CD4-positive, alpha-beta memory T cell (primary cell): ENCODE results near the gene KCNIP4. TPM values are rescaled to one million over a fixed set of nuclear protein-coding genes. Genes with fewer than 3 reads are reported as not detected.

Source experiments
- CTCF ChIA-PET: fragments of 350-600 bp; sonication (Branson Sonifier 250); formaldehyde crosslinking; loops from one replicate; lab custom pipeline; 2021; ENCODE audit warnings: inconsistent platforms; ENCODE audit not compliant: partially characterized antibody; lab: Charles Lee
- POLR2A ChIA-PET: fragments of 350-600 bp; sonication (Branson Sonifier 250); formaldehyde crosslinking; loops from one replicate; lab custom pipeline; 2021; ENCODE audit not compliant: partially characterized antibody; lab: Charles Lee
- DNase-seq, 5 donors: peaks; one replicate each; pipeline versions ENCODE4 v3.0.0 to v3.0.0-alpha.2; 2020 to 2022; ENCODE audit warnings: mixed read lengths in 1 of 5
- H3K27ac ChIP-seq: one replicate; pipeline ENCODE4 v1.7.0; 2013; ENCODE audit warnings: low read depth, low read length
- H3K27me3 ChIP-seq: 2 replicates; pipeline ENCODE4 v1.7.0; 2013; ENCODE audit warnings: mild to moderate bottlenecking, low read length, moderate library complexity; ENCODE audit not compliant: insufficient read depth
- H3K36me3 ChIP-seq: 2 replicates; pipeline ENCODE4 v1.7.0; 2013; ENCODE audit warnings: mild to moderate bottlenecking, low read length, moderate library complexity; ENCODE audit not compliant: insufficient read depth
- H3K4me1 ChIP-seq: 2 replicates; pipeline ENCODE4 v1.7.0; 2013; ENCODE audit warnings: mild to moderate bottlenecking, low read length, moderate library complexity; ENCODE audit not compliant: insufficient read depth
- H3K4me3 ChIP-seq, 2 donors: one replicate each; pipeline ENCODE4 v1.7.0; 2013; ENCODE audit warnings: low read length in 2 of 2, mild to moderate bottlenecking in 1 of 2
- H3K9me3 ChIP-seq, 2 donors: one replicate each; pipeline ENCODE4 v1.7.0; 2013; ENCODE audit warnings: low read length in 2 of 2, control low read depth in 1 of 2; ENCODE audit not compliant: control insufficient read depth in 1 of 2
- H3K27ac Mint-ChIP-seq, 7 donors: one replicate each; pipeline ENCODE4 v1.8.0; 2020 to 2021; ENCODE audit warnings: mixed read lengths in 7 of 7, mild to moderate bottlenecking in 6 of 7, inconsistent platforms in 3 of 7, moderate library complexity in 3 of 7
- H3K27me3 Mint-ChIP-seq, 2 donors: one replicate each; pipeline ENCODE4 v1.8.0; 2020 to 2021; ENCODE audit warnings: mixed read lengths in 2 of 2
- H3K36me3 Mint-ChIP-seq, 2 donors: one replicate each; pipeline ENCODE4 v1.8.0; 2020 to 2021; ENCODE audit warnings: mixed read lengths in 2 of 2, inconsistent platforms in 1 of 2, mild to moderate bottlenecking in 1 of 2
- H3K4me1 Mint-ChIP-seq, 4 donors: one replicate each; pipeline ENCODE4 v1.8.0; 2020 to 2021; ENCODE audit warnings: mixed read lengths in 4 of 4, mild to moderate bottlenecking in 1 of 4
- H3K4me3 Mint-ChIP-seq, 8 donors: one replicate each; pipeline ENCODE4 v1.8.0; 2020 to 2021; ENCODE audit warnings: mixed read lengths in 8 of 8, mild to moderate bottlenecking in 7 of 8, moderate library complexity in 6 of 8, inconsistent platforms in 3 of 8
- H3K9me3 Mint-ChIP-seq, 8 donors: one replicate each; pipeline ENCODE4 v1.8.0; 2020 to 2021; ENCODE audit warnings: mixed read lengths in 8 of 8, mild to moderate bottlenecking in 5 of 8, inconsistent platforms in 3 of 8, moderate library complexity in 1 of 8
- intact Hi-C: fragments of 100-400 bp; cut with micrococcal nuclease; formaldehyde crosslinking; loops from one replicate; pipeline ENCODE4 v1.15.1; 2023
- polyA plus RNA-seq, 2 donors: library from polyadenylated mRNA; unstranded; fragments of 300-500 nt; fragmentation: Illumina TruSeq; gene quantifications; one replicate each; pipeline ENCODE4 v1.2.3, GENCODE V29; 2021
- total RNA-seq, 2 experiments: library from RNA; stranded (reverse); gene quantifications; one replicate each; pipeline ENCODE4 v1.2.3, GENCODE V29; 2021

KCNIP4 gene
- total and polyA plus RNA-seq, 4 experiments from 2014 or later = 0.11 to 0.26 TPM; not detected in 2

GRCh38 chr4:21290562-21290961, 658.0 kb downstream of the KCNIP4 start:
- H3K27ac ChIP-seq = no peak overlapping the region
- ChIA-PET CTCF (no interaction called here), POLR2A (no interaction called here)
- H3K4me1 ChIP-seq = no peaks in the 10 kb centered on the region
- H3K4me1 Mint-ChIP-seq = peaks cover 0 to 5% (median 3%) of the 10 kb centered on the region in 4 donors
- no peaks in the 10 kb centered on the region for H3K9me3 ChIP-seq
- peaks cover 0 to 8% (median 3%) of the 10 kb centered on the region in 8 donors for H3K9me3 Mint-ChIP-seq
- intact Hi-C loops = no loop called here
- H3K4me3 ChIP-seq = no peak overlapping the region
- H3K27me3 Mint-ChIP-seq = no peaks in the 10 kb centered on the region
- no peak overlapping the region for H3K4me3 Mint-ChIP-seq
- no peaks in the 10 kb centered on the region for H3K36me3 Mint-ChIP-seq
- no peak overlapping the region for H3K27ac Mint-ChIP-seq
- H3K27me3 ChIP-seq = no peaks in the 10 kb centered on the region
- no peak for DNase-seq
- no peaks in the 10 kb centered on the region for H3K36me3 ChIP-seq

- no peak overlapping the region for H3K4me3 Mint-ChIP-seq
- Histone ChIP-seq H3K9me3 (no peaks in the 10 kb centered on the region), H3K27me3 (no peaks in the 10 kb centered on the region), H3K27ac (no peak overlapping the region), H3K36me3 (no peaks in the 10 kb centered on the region), H3K4me3 (no peak overlapping the region), H3K4me1 (no peaks in the 10 kb centered on the region)
- ChIA-PET CTCF (no interaction called here), POLR2A (no interaction called here)
- no peaks in the 10 kb centered on the region for H3K4me1 Mint-ChIP-seq
- H3K9me3 Mint-ChIP-seq = peaks cover 0 to 9% (median under 1%) of the 10 kb centered on the region in 8 donors
- intact Hi-C loops = no loop called here
- DNase-seq = no peak
- no peaks in the 10 kb centered on the region for H3K36me3 Mint-ChIP-seq
- no peak overlapping the region for H3K27ac Mint-ChIP-seq
- no peaks in the 10 kb centered on the region for H3K27me3 Mint-ChIP-seq
Observed at GRCh38 chr4:21276046-21276445, 672.5 kb downstream of the KCNIP4 start.

GRCh38 chr4:21271439-21272052, 677.0 kb downstream of the KCNIP4 start:
- DNase-seq = no peak
- Mint-ChIP-seq H3K4me1 (no peaks in the 10 kb centered on the region), H3K36me3 (no peaks in the 10 kb centered on the region), H3K27ac (no peak overlapping the region), H3K27me3 (no peaks in the 10 kb centered on the region), H3K4me3 (no peak overlapping the region), H3K9me3 (peaks cover 0 to 6% (median 0%) of the 10 kb centered on the region in 8 donors)
- H3K9me3 ChIP-seq = no peaks in the 10 kb centered on the region
- no peak overlapping the region for H3K4me3 ChIP-seq
- intact Hi-C loops = no loop called here
- H3K36me3 ChIP-seq = no peaks in the 10 kb centered on the region
- H3K27ac ChIP-seq = no peak overlapping the region
- ChIA-PET POLR2A (no interaction called here), CTCF (no interaction called here)
- H3K27me3 ChIP-seq = no peaks in the 10 kb centered on the region
- H3K4me1 ChIP-seq = no peaks in the 10 kb centered on the region

GRCh38 chr4:21248331-21248730, 700.2 kb downstream of the KCNIP4 start:
- Histone ChIP-seq H3K9me3 (no peaks in the 10 kb centered on the region), H3K27me3 (no peaks in the 10 kb centered on the region), H3K4me3 (no peak overlapping the region), H3K4me1 (no peaks in the 10 kb centered on the region), H3K27ac (no peak overlapping the region), H3K36me3 (no peaks in the 10 kb centered on the region)
- ChIA-PET POLR2A (no interaction called here), CTCF (no interaction called here)
- DNase-seq = no peak
- Mint-ChIP-seq H3K27me3 (no peaks in the 10 kb centered on the region), H3K4me1 (no peaks in the 10 kb centered on the region), H3K27ac (no peak overlapping the region), H3K4me3 (no peak overlapping the region), H3K36me3 (no peaks in the 10 kb centered on the region), H3K9me3 (peaks cover 0 to 11% (median 3%) of the 10 kb centered on the region in 8 donors)
- intact Hi-C loops = no loop called here

GRCh38 chr4:21242163-21242562, 706.4 kb downstream of the KCNIP4 start:
- H3K27ac Mint-ChIP-seq = no peak overlapping the region
- POLR2A ChIA-PET = no interaction called here
- Histone ChIP-seq H3K4me1 (no peaks in the 10 kb centered on the region), H3K36me3 (no peaks in the 10 kb centered on the region), H3K9me3 (no peaks in the 10 kb centered on the region), H3K27me3 (no peaks in the 10 kb centered on the region), H3K27ac (no peak overlapping the region), H3K4me3 (no peak overlapping the region)
- no peaks in the 10 kb centered on the region for H3K4me1 Mint-ChIP-seq
- CTCF ChIA-PET = no interaction called here
- H3K27me3 Mint-ChIP-seq = no peaks in the 10 kb centered on the region
- no peak overlapping the region for H3K4me3 Mint-ChIP-seq
- intact Hi-C loops = no loop called here
- DNase-seq = no peak
- no peaks in the 10 kb centered on the region for H3K36me3 Mint-ChIP-seq
- H3K9me3 Mint-ChIP-seq = peaks cover 0 to 11% (median 3%) of the 10 kb centered on the region in 8 donors

- no peak overlapping the region for H3K27ac Mint-ChIP-seq
- H3K4me3 Mint-ChIP-seq = no peak overlapping the region
- peaks cover 0 to 4% (median 2%) of the 10 kb centered on the region in 8 donors for H3K9me3 Mint-ChIP-seq
- H3K9me3 ChIP-seq = no peaks in the 10 kb centered on the region
- H3K4me1 ChIP-seq = no peaks in the 10 kb centered on the region
- intact Hi-C loops = no loop called here
- POLR2A ChIA-PET = no interaction called here
- no peaks in the 10 kb centered on the region for H3K36me3 ChIP-seq
- no peak overlapping the region for H3K4me3 ChIP-seq
- no peaks in the 10 kb centered on the region for H3K27me3 ChIP-seq
- no peak overlapping the region for H3K27ac ChIP-seq
- CTCF ChIA-PET = no interaction called here
- DNase-seq = no peak
- H3K36me3 Mint-ChIP-seq = no peaks in the 10 kb centered on the region
- H3K27me3 Mint-ChIP-seq = no peaks in the 10 kb centered on the region
- no peaks in the 10 kb centered on the region for H3K4me1 Mint-ChIP-seq
Observed at GRCh38 chr4:21226637-21227538, 721.7 kb downstream of the KCNIP4 start.

- intact Hi-C loops = no loop called here
- H3K4me1 Mint-ChIP-seq = no peaks in the 10 kb centered on the region
- Histone ChIP-seq H3K4me1 (no peaks in the 10 kb centered on the region), H3K36me3 (no peaks in the 10 kb centered on the region), H3K4me3 (no peak overlapping the region), H3K27ac (no peak overlapping the region), H3K27me3 (no peaks in the 10 kb centered on the region), H3K9me3 (no peaks in the 10 kb centered on the region)
- peak overlapping the region in 1 of 7 donors; percentile 4 for H3K27ac Mint-ChIP-seq
- peak overlapping the region in 1 of 8 donors; percentile 55 for H3K4me3 Mint-ChIP-seq
- DNase-seq = no peak
- peaks cover 0 to 4% (median 0%) of the 10 kb centered on the region in 8 donors for H3K9me3 Mint-ChIP-seq
- H3K27me3 Mint-ChIP-seq = no peaks in the 10 kb centered on the region
- CTCF ChIA-PET = no interaction called here
- POLR2A ChIA-PET = no interaction called here
- no peaks in the 10 kb centered on the region for H3K36me3 Mint-ChIP-seq
Observed at GRCh38 chr4:21211846-21212245, 736.7 kb downstream of the KCNIP4 start.
